GF-D8 (cell line): ENCODE results near the gene OLFM2.

Source experiments
- DNase-seq: peaks from one replicate; lab custom pipeline; 2025; lab: John Stamatoyannopoulos, UW

OLFM2 gene

GRCh38 chr19:9906475-9907087 lies 29.7 kb downstream of the OLFM2 start:
- no peak for DNase-seq

- no peak for DNase-seq
These were observed 33.0 kb downstream of the OLFM2 start for GRCh38 chr19:9903336-9903735.

GRCh38 chr19:9901642-9902041 lies 34.7 kb downstream of the OLFM2 start:
- DNase-seq = no peak

GRCh38 chr19:9901020-9901419 lies 35.3 kb downstream of the OLFM2 start:
- DNase-seq = no peak

GRCh38 chr19:9891609-9892373 lies 44.5 kb downstream of the OLFM2 start:
- no peak for DNase-seq

- DNase-seq = no peak
These were observed 51.2 kb downstream of the OLFM2 start for GRCh38 chr19:9885077-9885552.

- no peak for DNase-seq
These were observed 52.6 kb downstream of the OLFM2 start for GRCh38 chr19:9883764-9884163.

GRCh38 chr19:9883231-9883758 lies 53.0 kb downstream of the OLFM2 start:
- DNase-seq = no peak

GRCh38 chr19:9881720-9882119 lies 54.6 kb downstream of the OLFM2 start:
- DNase-seq = no peak

GRCh38 chr19:9878511-9879196 lies 57.7 kb downstream of the OLFM2 start:
- no peak for DNase-seq

GRCh38 chr19:9877780-9878510 lies 58.4 kb downstream of the OLFM2 start:
- no peak for DNase-seq

GRCh38 chr19:9875796-9876195 lies 60.5 kb downstream of the OLFM2 start:
- no peak for DNase-seq

GRCh38 chr19:9875031-9875627 lies 61.2 kb downstream of the OLFM2 start:
- DNase-seq = no peak

- DNase-seq = no peak
These were observed 63.6 kb downstream of the OLFM2 start for GRCh38 chr19:9872618-9873242.

- no peak for DNase-seq
These were observed 64.5 kb downstream of the OLFM2 start for GRCh38 chr19:9871626-9872338.

- DNase-seq = no peak
These were observed 67.2 kb downstream of the OLFM2 start for GRCh38 chr19:9868983-9869617.

GRCh38 chr19:9865732-9866501 lies 70.4 kb downstream of the OLFM2 start:
- no peak for DNase-seq

- no peak for DNase-seq
These were observed 72.6 kb downstream of the OLFM2 start for GRCh38 chr19:9863759-9864158.

- no peak for DNase-seq
These were observed 73.4 kb downstream of the OLFM2 start for GRCh38 chr19:9862938-9863337.
